ENCODE measurements around the gene CCDC12. TPM values are rescaled to one million over a fixed set of nuclear protein-coding genes. Genes with fewer than 3 reads are reported as not detected.

The CCDC12 gene
- total RNA-seq, 1 experiment from 2014 or later = 46.5 TPM

DNA sequence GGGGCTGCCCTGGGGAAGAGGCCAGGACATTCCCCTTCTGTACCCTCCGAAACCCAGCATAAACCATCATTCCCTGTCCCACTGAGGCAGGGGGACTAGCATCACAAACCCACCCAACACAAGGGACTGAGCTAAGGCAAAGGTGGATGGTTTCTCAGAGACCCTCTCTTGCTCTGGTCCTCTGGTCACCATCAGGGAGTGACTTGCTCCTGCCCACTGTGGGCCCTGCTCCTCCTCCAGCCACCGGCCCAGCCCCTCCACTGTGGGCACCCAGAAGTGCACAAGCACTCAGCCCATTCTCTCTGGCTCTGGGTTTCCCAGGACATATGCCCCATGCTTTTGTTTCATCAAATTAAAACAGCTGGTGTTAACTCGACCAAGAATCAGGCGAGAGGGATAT lies 54.1 kb downstream of the CCDC12 start:
- Histone ChIP-seq H3K4me2 (ENCODE audit: low read length) (no peak overlapping the region), H3K9me3 (ENCODE audit: control insufficient read depth in 1 of 2, insufficient read depth in 1 of 2, low read depth in 1 of 2, low read length in 2 of 2) (no peaks in the 10 kb centered on the region), H3K9me2 (ENCODE audit: insufficient read depth) (no peaks in the 10 kb centered on the region), H3K27ac (ENCODE audit: low read depth, low read length) (no peak overlapping the region), H3K4me3 (replicated peaks in 1 of 2; ENCODE audit: low read depth in 1 of 2, low read length in 2 of 2) (no peak overlapping the region), H3K27me3 (ENCODE audit: insufficient read depth, low read length) (no peaks in the 10 kb centered on the region), H3K36me3 (ENCODE audit: control insufficient read depth in 1 of 2, insufficient read depth in 2 of 2, low read length in 2 of 2) (peaks cover 34 to 64% of the 10 kb centered on the region in 2 experiments), H2AFZ (ENCODE audit: low read depth, low read length, poor library complexity, severe bottlenecking) (no peak overlapping the region), H3K79me2 (ENCODE audit: insufficient read depth, low read length) (peaks cover 24% of the 10 kb centered on the region; the same call in 1 of the 2 replicates), H4K20me1 (ENCODE audit: insufficient read depth) (no peaks in the 10 kb centered on the region), H3K4me1 (ENCODE audit: control insufficient read depth in 1 of 2, insufficient read depth in 2 of 2, low read length in 2 of 2) (no peaks in the 10 kb centered on the region), H3K9ac (ENCODE audit: low read length) (no peak overlapping the region)
- ATAC-seq = no peak
- DNase-seq (ENCODE audit: low read depth, low spot score) = no peak
- BruUV-seq (replicated peaks) = no TSS peak
- intact Hi-C loops (cut with micrococcal nuclease) = loop anchor here (5.0 kb wide), 1 partner anchor 400 kb away; no protein-coding TSS in a partner anchor
- TF ChIP-seq SP1 (IDR thresholded peaks at IDR 0.05; ENCODE audit: low read depth) (no peak), ZNF274 (IDR thresholded peaks at IDR 0.05; ENCODE audit: low read depth, low read length) (no peak), POLR2A (IDR thresholded peaks at IDR 0.05; ENCODE audit: borderline replicate concordance, extremely low read depth, insufficient read depth, insufficient read length) (no peak), SIN3A (IDR thresholded peaks at IDR 0.05; ENCODE audit: low read depth) (no peak), EZH2 (IDR thresholded peaks at IDR 0.05) (no peak), EZH2phosphoT487 (IDR thresholded peaks at IDR 0.05; ENCODE audit: borderline replicate concordance) (no peak), CBX3 (IDR thresholded peaks at IDR 0.05; ENCODE audit: low read depth) (no peak), TCF7L2 (IDR thresholded peaks at IDR 0.05; ENCODE audit: borderline replicate concordance, extremely low read depth, insufficient read depth, insufficient read length) (no peak)
- TF ChIP-seq, protein P1, sequence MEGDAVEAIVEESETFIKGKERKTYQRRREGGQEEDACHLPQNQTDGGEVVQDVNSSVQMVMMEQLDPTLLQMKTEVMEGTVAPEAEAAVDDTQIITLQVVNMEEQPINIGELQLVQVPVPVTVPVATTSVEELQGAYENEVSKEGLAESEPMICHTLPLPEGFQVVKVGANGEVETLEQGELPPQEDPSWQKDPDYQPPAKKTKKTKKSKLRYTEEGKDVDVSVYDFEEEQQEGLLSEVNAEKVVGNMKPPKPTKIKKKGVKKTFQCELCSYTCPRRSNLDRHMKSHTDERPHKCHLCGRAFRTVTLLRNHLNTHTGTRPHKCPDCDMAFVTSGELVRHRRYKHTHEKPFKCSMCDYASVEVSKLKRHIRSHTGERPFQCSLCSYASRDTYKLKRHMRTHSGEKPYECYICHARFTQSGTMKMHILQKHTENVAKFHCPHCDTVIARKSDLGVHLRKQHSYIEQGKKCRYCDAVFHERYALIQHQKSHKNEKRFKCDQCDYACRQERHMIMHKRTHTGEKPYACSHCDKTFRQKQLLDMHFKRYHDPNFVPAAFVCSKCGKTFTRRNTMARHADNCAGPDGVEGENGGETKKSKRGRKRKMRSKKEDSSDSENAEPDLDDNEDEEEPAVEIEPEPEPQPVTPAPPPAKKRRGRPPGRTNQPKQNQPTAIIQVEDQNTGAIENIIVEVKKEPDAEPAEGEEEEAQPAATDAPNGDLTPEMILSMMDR (IDR thresholded peaks at IDR 0.05 in 2 of 3, conservative IDR thresholded peaks at IDR 0.05 in 1 of 3; ENCODE audit: borderline replicate concordance in 1 of 3, insufficient read depth in 1 of 3, low read depth in 2 of 3, low read length in 2 of 3) = no peak
- TF ChIP-seq, protein P2, sequence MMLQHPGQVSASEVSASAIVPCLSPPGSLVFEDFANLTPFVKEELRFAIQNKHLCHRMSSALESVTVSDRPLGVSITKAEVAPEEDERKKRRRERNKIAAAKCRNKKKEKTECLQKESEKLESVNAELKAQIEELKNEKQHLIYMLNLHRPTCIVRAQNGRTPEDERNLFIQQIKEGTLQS (IDR thresholded peaks at IDR 0.05) = no peak
- TF ChIP-seq, protein P3, sequence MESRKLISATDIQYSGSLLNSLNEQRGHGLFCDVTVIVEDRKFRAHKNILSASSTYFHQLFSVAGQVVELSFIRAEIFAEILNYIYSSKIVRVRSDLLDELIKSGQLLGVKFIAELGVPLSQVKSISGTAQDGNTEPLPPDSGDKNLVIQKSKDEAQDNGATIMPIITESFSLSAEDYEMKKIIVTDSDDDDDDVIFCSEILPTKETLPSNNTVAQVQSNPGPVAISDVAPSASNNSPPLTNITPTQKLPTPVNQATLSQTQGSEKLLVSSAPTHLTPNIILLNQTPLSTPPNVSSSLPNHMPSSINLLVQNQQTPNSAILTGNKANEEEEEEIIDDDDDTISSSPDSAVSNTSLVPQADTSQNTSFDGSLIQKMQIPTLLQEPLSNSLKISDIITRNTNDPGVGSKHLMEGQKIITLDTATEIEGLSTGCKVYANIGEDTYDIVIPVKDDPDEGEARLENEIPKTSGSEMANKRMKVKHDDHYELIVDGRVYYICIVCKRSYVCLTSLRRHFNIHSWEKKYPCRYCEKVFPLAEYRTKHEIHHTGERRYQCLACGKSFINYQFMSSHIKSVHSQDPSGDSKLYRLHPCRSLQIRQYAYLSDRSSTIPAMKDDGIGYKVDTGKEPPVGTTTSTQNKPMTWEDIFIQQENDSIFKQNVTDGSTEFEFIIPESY (IDR thresholded peaks at IDR 0.05; ENCODE audit: extremely low read depth, insufficient replicate concordance, low read length) = no peak
- TF ChIP-seq, protein P4, sequence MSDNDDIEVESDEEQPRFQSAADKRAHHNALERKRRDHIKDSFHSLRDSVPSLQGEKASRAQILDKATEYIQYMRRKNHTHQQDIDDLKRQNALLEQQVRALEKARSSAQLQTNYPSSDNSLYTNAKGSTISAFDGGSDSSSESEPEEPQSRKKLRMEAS (IDR thresholded peaks at IDR 0.05) = no peak
- ChIA-PET CTCF (interaction anchor here (1.2 to 2.7 kb wide), 3 partner anchors 9 to 402 kb away, joined by 3 to 16 read pairs (median 3); no protein-coding TSS in a partner anchor), POLR2A (no interaction called here), RAD21 (ENCODE audit: low non-redundant PET in 1 of 2, low total read pairs in 2 of 2, uncharacterized antibody in 2 of 2, unreplicated experiment in 2 of 2) (no interaction called here)
